ENCODE measurements around the gene TRAF4.
"Not testable (repeated sequence)": the region's sequence is repeated elsewhere in the genome, so short reads cannot be mapped to it uniquely, and the experiment has no call there.

The TRAF4 gene

GRCh38 chr17:28718333-28719020, 25.3 kb upstream of the TRAF4 start:
- Histone ChIP-seq H3K27ac (ENCODE audit: low read length) (peak overlapping the region; percentile 66), H3K4me3 (ENCODE audit: low read length) (peak overlapping the region; percentile 82), H3K9ac (ENCODE audit: low read depth, low read length) (peak overlapping the region; percentile 82), H3K36me3 (ENCODE audit: insufficient read depth, low read depth, low read length) (peaks cover 59% of the 10 kb centered on the region), H3K27me3 (ENCODE audit: insufficient read depth, low read length) (no peaks in the 10 kb centered on the region), H3K9me3 (ENCODE audit: insufficient read depth, low read depth, low read length) (no peaks in the 10 kb centered on the region), H3K4me1 (ENCODE audit: insufficient read depth, low read length) (peaks cover 20% of the 10 kb centered on the region)

DNA sequence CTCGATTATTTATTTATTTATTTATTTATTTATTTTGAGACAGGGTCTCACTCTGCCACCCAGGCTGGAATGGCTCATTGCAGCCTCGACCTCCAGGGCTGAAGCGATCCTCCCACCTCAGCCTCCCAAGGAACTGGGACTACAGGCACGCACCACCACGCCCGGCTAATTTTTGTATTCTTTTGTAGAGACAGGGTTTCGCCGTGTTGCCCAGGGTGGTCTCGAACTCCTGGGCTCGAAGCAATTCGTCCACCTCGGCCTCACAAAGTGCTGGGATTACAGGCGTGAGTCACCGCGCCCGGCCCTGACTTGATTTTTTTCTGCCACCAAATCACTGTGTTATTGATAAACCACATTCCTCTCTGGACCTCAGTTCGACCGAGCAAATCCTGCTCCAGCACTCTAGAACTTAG, 24.8 kb upstream of the TRAF4 start:
- Histone ChIP-seq H3K27ac (ENCODE audit: low read length) (peak overlapping the region; percentile 87), H3K4me1 (ENCODE audit: insufficient read depth, low read length) (peaks cover 20% of the 10 kb centered on the region), H3K9ac (ENCODE audit: low read depth, low read length) (peak overlapping the region; percentile 90), H3K27me3 (ENCODE audit: insufficient read depth, low read length) (no peaks in the 10 kb centered on the region), H3K9me3 (ENCODE audit: insufficient read depth, low read depth, low read length) (no peaks in the 10 kb centered on the region), H3K36me3 (ENCODE audit: insufficient read depth, low read depth, low read length) (peaks cover 60% of the 10 kb centered on the region), H3K4me3 (ENCODE audit: low read length) (peak overlapping the region; percentile 82)

DNA sequence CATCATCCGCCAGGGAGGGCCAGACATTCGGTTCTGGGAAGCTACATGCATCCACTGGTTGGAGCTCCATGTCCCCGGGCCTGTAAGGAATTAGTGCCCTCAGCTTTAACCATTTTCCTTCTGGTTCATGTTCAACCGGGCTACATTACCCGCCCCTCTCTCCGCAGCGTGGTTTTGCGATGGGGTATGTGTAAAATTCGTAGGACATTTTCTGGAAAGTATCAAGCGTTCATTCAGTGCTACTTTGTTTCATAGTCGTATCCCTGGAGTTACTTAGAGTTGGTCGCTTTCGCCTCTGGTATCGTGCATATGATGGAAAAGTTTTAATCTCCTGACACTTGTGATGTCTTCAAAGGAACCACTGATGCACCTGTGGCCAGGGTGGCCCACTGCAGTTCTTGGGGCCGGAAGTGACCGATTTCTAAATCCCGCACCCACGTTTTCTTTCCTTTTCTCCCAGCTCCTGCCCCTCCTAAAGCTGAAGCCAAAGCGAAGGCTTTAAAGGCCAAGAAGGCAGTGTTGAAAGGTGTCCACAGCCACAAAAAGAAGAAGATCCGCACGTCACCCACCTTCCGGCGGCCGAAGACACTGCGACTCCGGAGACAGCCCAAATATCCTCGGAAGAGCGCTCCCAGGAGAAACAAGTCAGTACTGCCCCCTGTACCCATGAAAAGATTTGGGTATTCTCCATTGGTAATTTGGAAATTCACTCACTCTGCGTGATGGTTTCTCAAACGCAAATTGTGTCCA, 23.4 kb upstream of the TRAF4 start:
- Histone ChIP-seq H3K27ac (ENCODE audit: low read length) (peak overlapping the region; percentile 29), H3K4me3 (ENCODE audit: low read length) (peak overlapping the region; percentile 82), H3K9ac (ENCODE audit: low read depth, low read length) (peak overlapping the region; percentile 90), H3K9me3 (ENCODE audit: insufficient read depth, low read depth, low read length) (no peaks in the 10 kb centered on the region), H3K36me3 (ENCODE audit: insufficient read depth, low read depth, low read length) (peaks cover 56% of the 10 kb centered on the region), H3K4me1 (ENCODE audit: insufficient read depth, low read length) (peaks cover 18% of the 10 kb centered on the region), H3K27me3 (ENCODE audit: insufficient read depth, low read length) (no peaks in the 10 kb centered on the region)

DNA sequence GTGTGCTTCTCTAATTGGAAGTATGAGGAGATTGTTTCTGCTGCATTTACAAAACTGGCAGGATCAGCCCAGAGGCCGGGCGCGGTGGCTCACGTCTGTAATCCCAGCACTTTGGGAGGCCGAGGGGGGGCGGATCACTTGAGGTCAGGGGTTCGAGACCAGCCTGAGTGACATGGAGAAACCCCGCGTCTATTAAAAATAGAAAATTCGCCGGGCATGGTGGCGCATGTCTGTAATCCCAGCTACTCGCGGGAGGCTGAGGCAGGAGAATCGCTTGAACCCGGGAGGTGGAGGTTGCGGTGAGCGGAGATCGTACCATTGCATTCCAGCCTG, 22.8 kb upstream of the TRAF4 start:
- Histone ChIP-seq H3K9ac (ENCODE audit: low read depth, low read length) (peak overlapping the region; percentile 90), H3K4me1 (ENCODE audit: insufficient read depth, low read length) (peaks cover 15% of the 10 kb centered on the region), H3K36me3 (ENCODE audit: insufficient read depth, low read depth, low read length) (peaks cover 51% of the 10 kb centered on the region), H3K4me3 (ENCODE audit: low read length) (peak overlapping the region; percentile 82)
- not testable (repeated sequence) for H3K27me3 ChIP-seq (ENCODE audit: insufficient read depth, low read length); H3K27ac ChIP-seq (ENCODE audit: low read length); H3K9me3 ChIP-seq (ENCODE audit: insufficient read depth, low read depth, low read length)

GRCh38 chr17:28722417-28723158, 21.2 kb upstream of the TRAF4 start:
- Histone ChIP-seq H3K9me3 (ENCODE audit: insufficient read depth, low read depth, low read length) (no peaks in the 10 kb centered on the region), H3K27me3 (ENCODE audit: insufficient read depth, low read length) (no peaks in the 10 kb centered on the region), H3K4me3 (ENCODE audit: low read length) (peak overlapping the region; percentile 49), H3K27ac (ENCODE audit: low read length) (no peak overlapping the region), H3K9ac (ENCODE audit: low read depth, low read length) (peak overlapping the region; percentile 44; the same call in 1 of the 2 replicates), H3K36me3 (ENCODE audit: insufficient read depth, low read depth, low read length) (peaks cover 49% of the 10 kb centered on the region), H3K4me1 (ENCODE audit: insufficient read depth, low read length) (peaks cover 10% of the 10 kb centered on the region; the same call in 1 of the 2 replicates)

- H3K27ac ChIP-seq (ENCODE audit: low read length) = no peak overlapping the region
Measured at GRCh38 chr17:28723159-28723835, 20.5 kb upstream of the TRAF4 start.

DNA sequence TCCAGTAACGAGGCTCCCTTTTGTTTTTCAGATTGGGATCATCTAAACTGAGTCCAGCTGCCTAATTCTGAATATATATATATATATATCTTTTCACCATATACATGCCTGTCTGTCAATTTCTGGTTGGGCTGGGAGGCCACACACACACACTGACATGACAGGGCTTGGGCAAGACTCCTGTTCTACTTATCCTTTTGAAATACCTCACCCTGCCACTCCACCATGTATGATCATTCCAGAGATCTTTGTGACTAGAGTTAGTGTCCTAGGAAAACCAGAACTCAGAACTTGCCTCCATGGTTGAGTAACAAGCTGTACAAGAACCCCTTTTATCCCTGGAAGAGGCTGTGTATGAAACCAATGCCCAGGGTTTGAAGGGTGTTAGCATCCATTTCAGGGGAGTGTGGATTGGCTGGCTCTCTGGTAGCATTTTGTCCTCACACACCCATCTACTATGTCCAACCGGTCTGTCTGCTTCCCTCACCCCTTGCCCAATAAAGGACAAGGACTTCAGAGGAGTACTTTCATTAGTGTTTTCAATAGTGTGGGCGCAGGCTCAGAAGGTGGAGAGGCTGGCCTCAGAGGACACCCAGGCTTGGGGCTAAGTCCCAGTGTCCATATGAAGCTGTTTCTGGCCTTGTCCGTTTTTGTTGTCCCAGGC, 19.8 kb upstream of the TRAF4 start:
- Histone ChIP-seq H3K36me3 (ENCODE audit: insufficient read depth, low read depth, low read length) (peaks cover 49% of the 10 kb centered on the region), H3K4me3 (ENCODE audit: low read length) (peak overlapping the region; percentile 73; the same call in 1 of the 2 replicates), H3K9ac (ENCODE audit: low read depth, low read length) (peak overlapping the region; percentile 85; the same call in 1 of the 2 replicates)
- H3K9me3 ChIP-seq (ENCODE audit: insufficient read depth, low read depth, low read length); H3K4me1 ChIP-seq (ENCODE audit: insufficient read depth, low read length); H3K27ac ChIP-seq (ENCODE audit: low read length); H3K27me3 ChIP-seq (ENCODE audit: insufficient read depth, low read length): not testable (repeated sequence)

More at GRCh38 chr17:28723159-28723835, 20.5 kb upstream of the TRAF4 start:
- Histone ChIP-seq H3K4me1 (ENCODE audit: insufficient read depth, low read length) (peaks cover 10% of the 10 kb centered on the region; the same call in 1 of the 2 replicates), H3K27me3 (ENCODE audit: insufficient read depth, low read length) (no peaks in the 10 kb centered on the region), H3K9ac (ENCODE audit: low read depth, low read length) (no peak overlapping the region; the same call in 1 of the 2 replicates), H3K36me3 (ENCODE audit: insufficient read depth, low read depth, low read length) (peaks cover 49% of the 10 kb centered on the region), H3K9me3 (ENCODE audit: insufficient read depth, low read depth, low read length) (no peaks in the 10 kb centered on the region), H3K4me3 (ENCODE audit: low read length) (peak overlapping the region; percentile 40; the same call in 1 of the 2 replicates)

DNA sequence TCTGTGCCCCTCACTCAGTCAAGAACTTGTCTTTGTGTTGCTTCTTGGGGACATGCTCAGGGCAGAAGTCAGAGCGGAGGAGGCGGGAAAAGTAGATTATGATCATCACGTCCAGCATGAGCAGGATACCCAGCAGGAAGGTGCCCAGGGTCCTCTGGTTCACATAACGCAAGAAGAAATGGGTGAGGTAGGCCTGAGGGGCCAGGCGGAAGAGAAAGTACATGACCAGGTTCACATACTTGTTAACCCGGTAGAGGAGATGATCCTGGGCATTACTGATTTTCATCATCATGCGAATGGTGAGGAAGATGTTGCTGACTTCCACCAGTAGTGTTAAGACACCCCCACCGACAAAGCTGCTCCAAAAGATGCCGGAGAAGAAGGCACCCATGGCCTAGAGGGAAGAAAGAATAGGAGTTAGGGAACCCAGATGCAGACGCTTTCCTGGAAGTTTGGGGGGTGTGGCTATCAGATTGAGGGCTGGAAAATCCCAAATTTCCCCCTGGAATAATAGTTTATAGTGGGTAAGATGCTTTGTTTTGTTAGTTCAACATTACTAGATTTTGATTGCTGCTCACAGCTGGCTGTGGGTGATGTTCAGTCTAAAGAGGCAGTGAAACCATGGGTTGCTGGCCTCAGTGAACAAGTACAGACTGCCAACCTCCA, 19.2 kb upstream of the TRAF4 start:
- Histone ChIP-seq H3K36me3 (ENCODE audit: insufficient read depth, low read depth, low read length) (peaks cover 49% of the 10 kb centered on the region), H3K9ac (ENCODE audit: low read depth, low read length) (peak overlapping the region; percentile 85), H3K4me3 (ENCODE audit: low read length) (peak overlapping the region; percentile 73), H3K4me1 (ENCODE audit: insufficient read depth, low read length) (peaks cover 10% of the 10 kb centered on the region; the same call in 1 of the 2 replicates), H3K27me3 (ENCODE audit: insufficient read depth, low read length) (no peaks in the 10 kb centered on the region), H3K27ac (ENCODE audit: low read length) (peak overlapping the region; percentile 39), H3K9me3 (ENCODE audit: insufficient read depth, low read depth, low read length) (no peaks in the 10 kb centered on the region)

DNA sequence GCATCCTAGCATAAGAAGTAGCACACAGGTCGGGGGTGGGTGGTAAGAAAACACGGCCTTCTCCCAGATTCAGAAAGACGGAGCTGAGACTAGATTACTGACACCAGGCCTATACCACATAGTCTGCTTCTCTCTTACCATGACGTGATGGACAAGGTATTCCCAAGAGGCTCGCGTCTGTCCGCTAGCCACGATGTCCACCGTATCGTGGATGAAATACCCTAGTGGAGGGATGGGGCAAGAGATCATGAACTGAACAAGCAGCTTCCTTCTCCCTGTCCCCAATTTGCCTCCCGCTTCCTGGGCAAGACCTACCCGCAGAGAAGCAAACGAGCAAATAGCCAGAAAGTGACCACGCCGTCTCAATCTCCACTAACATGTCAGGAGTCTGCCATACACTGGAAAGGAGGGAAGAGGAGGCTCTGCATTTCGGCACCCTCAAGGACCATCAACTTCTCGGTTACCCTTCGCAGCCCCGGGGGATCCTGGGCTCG, 18.6 kb upstream of the TRAF4 start:
- peaks cover 10% of the 10 kb centered on the region; the same call in 1 of the 2 replicates for H3K4me1 ChIP-seq (ENCODE audit: insufficient read depth, low read length)
- no peaks in the 10 kb centered on the region for H3K9me3 ChIP-seq (ENCODE audit: insufficient read depth, low read depth, low read length)
- H3K9ac ChIP-seq (ENCODE audit: low read depth, low read length) = peak overlapping the region; percentile 85
- H3K4me3 ChIP-seq (ENCODE audit: low read length) = peak overlapping the region; percentile 73
- H3K27ac ChIP-seq (ENCODE audit: low read length) = peak overlapping the region; percentile 39
- H3K36me3 ChIP-seq (ENCODE audit: insufficient read depth, low read depth, low read length) = peaks cover 47% of the 10 kb centered on the region
- no peaks in the 10 kb centered on the region for H3K27me3 ChIP-seq (ENCODE audit: insufficient read depth, low read length)

DNA sequence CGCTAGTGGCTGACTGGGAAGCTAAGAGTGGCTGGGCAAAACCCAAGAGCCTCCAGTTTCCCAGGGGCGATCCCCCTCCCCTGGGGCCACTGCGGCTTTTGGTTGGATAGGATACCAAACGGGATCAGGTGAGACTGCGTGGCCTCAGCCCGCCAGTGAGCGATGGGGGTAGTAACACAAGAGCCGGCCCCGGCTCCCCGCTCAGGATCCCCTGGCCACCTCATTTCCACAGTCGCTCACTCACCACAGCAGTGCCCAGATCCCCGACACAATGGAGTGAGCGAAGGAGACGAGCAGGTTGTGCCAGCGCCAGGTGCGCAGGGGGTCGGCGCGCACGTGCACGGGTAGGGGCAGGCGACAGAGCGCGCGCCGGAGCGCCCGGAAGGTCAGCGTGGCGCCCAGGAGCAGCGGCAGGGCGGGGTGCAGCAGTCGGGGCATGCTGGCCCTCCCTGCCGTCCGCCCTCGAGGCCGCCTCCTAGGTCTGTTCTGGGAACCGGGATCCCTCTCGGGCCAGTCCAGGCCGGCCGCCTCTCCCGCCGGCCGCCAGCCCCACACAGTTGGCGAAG, 18.1 kb upstream of the TRAF4 start:
- H3K9me3 ChIP-seq (ENCODE audit: insufficient read depth, low read depth, low read length) = no peaks in the 10 kb centered on the region
- peak overlapping the region; percentile 73 for H3K4me3 ChIP-seq (ENCODE audit: low read length)
- H3K27me3 ChIP-seq (ENCODE audit: insufficient read depth, low read length) = no peaks in the 10 kb centered on the region
- peaks cover 10% of the 10 kb centered on the region; the same call in 1 of the 2 replicates for H3K4me1 ChIP-seq (ENCODE audit: insufficient read depth, low read length)
- H3K9ac ChIP-seq (ENCODE audit: low read depth, low read length) = peak overlapping the region; percentile 85
- peak overlapping the region; percentile 39 for H3K27ac ChIP-seq (ENCODE audit: low read length)
- H3K36me3 ChIP-seq (ENCODE audit: insufficient read depth, low read depth, low read length) = peaks cover 41% of the 10 kb centered on the region
